GM12891 (cell line): ENCODE data around the gene RTP3.
"Not testable (repeated sequence)": the region's sequence is repeated elsewhere in the genome, so short reads cannot be mapped to it uniquely, and the experiment has no call there.

Experiments
- DNase-seq: peaks from one replicate; pipeline ENCODE4 v3.0.0; 2011; ENCODE audit warnings: low spot score; ENCODE audit not compliant: insufficient read length
- FAIRE-seq: peaks from 2 replicates; lab custom pipeline; 2011; peaks lifted over from hg19 to GRCh38; lab: Jason Lieb, UNC
- PAX5 ChIP-seq: IDR thresholded peaks from 2 replicates; pipeline ENCODE4 v1.6.1; 2011; ENCODE audit warnings: low read length, moderate library complexity, mild to moderate bottlenecking; ENCODE audit not compliant: insufficient read depth, severe bottlenecking
- POLR2A ChIP-seq: IDR thresholded peaks from 2 replicates; pipeline ENCODE4 v1.6.1; 2011; ENCODE audit warnings: low read depth, low read length, control low read depth
- POLR2AphosphoS5 ChIP-seq: IDR thresholded peaks from 2 replicates; pipeline ENCODE4 v1.6.1; 2011; ENCODE audit warnings: low read depth, low read length, control low read depth
- POU2F2 ChIP-seq: IDR thresholded peaks from 2 replicates; pipeline ENCODE4 v1.6.1; 2011; ENCODE audit warnings: low read depth, mild to moderate bottlenecking, control low read depth, low read length, moderate library complexity
- SPI1 ChIP-seq: IDR thresholded peaks from 2 replicates; pipeline ENCODE4 v1.6.1; 2011; ENCODE audit warnings: low read depth, low read length, control low read depth
- TAF1 ChIP-seq: IDR thresholded peaks from 2 replicates; pipeline ENCODE4 v1.6.1; 2011; ENCODE audit warnings: low read depth, low read length, control low read depth

The RTP3 gene

DNA sequence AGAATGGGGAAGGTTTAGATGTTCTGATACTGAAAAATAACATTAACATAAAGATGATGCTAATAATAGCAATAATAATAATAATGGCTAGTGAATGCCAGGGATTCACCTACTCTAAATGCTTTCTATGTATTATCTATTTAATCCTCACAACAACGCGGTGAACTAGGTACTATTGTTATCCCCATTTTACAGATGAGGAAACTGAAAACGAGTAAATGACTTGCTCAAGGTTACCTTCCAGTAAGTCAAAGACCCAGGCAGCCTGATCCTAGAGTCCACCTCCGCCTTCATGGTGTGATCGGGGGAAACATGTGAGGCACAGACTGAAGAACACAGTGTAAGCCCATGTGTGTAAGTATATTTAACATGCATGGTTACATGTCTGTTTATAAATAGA is 38.0 kb downstream of the RTP3 start:
- FAIRE-seq (peak; percentile 62), DNase-seq (no peak)
- TF ChIP-seq PAX5 (no peak), TAF1 (no peak), POU2F2 (no peak), POLR2A (no peak), SPI1 (no peak), POLR2AphosphoS5 (no peak)

- TF ChIP-seq TAF1 (no peak), POLR2AphosphoS5 (no peak), POLR2A (no peak), SPI1 (no peak)
- DNase-seq (no peak), FAIRE-seq (no peak)
These were observed 39.0 kb downstream of the RTP3 start for GRCh38 chr3:46536758-46537157.

DNA sequence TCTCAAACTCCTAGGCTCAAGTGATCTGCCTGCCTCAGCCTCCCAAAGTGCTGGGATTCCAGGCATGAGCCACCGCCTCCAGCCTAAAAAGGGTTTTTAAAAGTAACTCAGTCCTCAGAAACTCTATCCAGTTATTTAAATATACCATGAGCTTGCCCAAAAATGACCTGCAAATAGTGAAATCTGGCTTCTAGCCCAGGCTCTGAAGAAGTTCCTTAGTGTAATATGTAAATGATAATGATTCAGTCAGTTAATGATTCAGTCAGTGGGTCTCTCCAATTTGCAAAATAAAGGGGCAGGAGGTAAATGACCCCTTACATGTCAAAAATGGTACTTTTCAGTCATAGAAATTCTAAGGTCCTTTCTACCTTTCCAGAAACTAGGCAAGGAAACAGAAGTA is 39.5 kb downstream of the RTP3 start:
- no peak for TF ChIP-seq PAX5
- no peak for TF ChIP-seq POU2F2
- FAIRE-seq (no peak), DNase-seq (no peak)

GRCh38 chr3:46537779-46538178 is 40.0 kb downstream of the RTP3 start:
- no peak for DNase-seq
- peak; percentile 76 for FAIRE-seq
- TF ChIP-seq POLR2A (no peak), TAF1 (no peak), POU2F2 (peak; percentile 38; the same call in 1 of the 2 replicates), POLR2AphosphoS5 (no peak)

- not testable (repeated sequence) for FAIRE-seq, DNase-seq
These were observed 40.6 kb downstream of the RTP3 start for GRCh38 chr3:46538425-46538802.

- peak; percentile 31 for DNase-seq
- peak; percentile 92 for FAIRE-seq
- TF ChIP-seq SPI1: peak; percentile 99
- peak; percentile 96 for TF ChIP-seq PAX5
- no peak for TF ChIP-seq POLR2A
These were observed 41.1 kb downstream of the RTP3 start for GRCh38 chr3:46538803-46539442.

DNA sequence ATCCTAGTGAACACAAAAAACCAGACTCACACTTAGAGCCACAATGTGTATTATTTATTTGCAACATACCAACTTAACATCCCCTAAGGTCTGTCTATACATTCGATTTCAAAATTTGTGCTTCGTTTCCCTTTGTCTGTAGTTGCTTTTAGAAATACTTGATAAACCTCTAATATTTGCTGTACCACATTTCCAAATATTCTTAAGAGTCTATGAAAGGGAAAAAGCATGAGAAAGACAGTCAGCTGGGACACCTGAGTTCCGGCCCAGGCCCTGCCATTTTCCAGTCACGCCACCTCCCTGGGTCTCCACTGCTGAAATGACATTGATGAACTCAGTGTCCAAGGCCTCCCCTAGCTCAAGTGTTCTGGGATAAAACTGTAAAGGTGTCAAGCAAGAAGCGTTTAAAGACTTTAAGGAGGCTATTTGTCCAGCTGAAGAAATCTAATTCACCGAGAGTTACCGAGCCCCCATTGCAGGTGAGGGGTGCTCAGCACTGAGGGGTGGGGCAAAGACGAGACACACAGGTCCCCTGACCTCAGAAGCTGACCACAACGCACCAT is 41.7 kb downstream of the RTP3 start:
- TF ChIP-seq POLR2AphosphoS5: no peak
- TF ChIP-seq SPI1: no peak
- no peak for TF ChIP-seq TAF1
- FAIRE-seq: peak; percentile 77
- DNase-seq: no peak

GRCh38 chr3:46540550-46540949 is 42.8 kb downstream of the RTP3 start:
- no peak for FAIRE-seq

GRCh38 chr3:46541835-46542234 is 44.1 kb downstream of the RTP3 start:
- TF ChIP-seq SPI1 (0 out of 2 replicates have a peak, but pooled peaks have one; percentile 28), POLR2AphosphoS5 (no peak), POU2F2 (no peak), TAF1 (no peak), PAX5 (no peak), POLR2A (no peak)
- FAIRE-seq (peak; percentile 78), DNase-seq (no peak)

More at GRCh38 chr3:46540550-46540949, 42.8 kb downstream of the RTP3 start:
- DNase-seq: no peak
- TF ChIP-seq POLR2AphosphoS5: no peak
- no peak for TF ChIP-seq POU2F2
- no peak for TF ChIP-seq TAF1
- TF ChIP-seq POLR2A: no peak
- TF ChIP-seq PAX5: no peak
- no peak for TF ChIP-seq SPI1

DNA sequence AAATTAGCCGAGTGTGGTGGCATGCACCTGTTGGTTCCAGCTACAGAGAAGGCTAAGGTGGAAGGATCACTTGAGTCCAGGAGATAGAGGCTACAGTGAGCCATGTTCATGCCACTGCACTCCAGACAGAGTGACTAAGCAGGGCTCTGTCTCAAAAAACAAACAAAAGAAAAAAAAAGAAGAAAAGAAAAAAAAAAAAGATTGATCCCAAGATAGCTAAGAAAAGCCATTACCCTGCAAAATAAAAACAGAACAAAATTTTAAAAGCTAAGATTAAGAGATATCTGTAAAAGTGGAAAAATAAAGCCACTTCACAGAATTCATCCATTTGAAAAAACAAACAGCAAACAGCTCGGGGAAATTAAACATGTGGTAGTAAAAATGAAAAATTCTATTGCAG is 44.6 kb downstream of the RTP3 start:
- TF ChIP-seq TAF1 (no peak), POLR2A (no peak), SPI1 (no peak), POU2F2 (no peak), PAX5 (no peak), POLR2AphosphoS5 (no peak)
- DNase-seq (no peak), FAIRE-seq (no peak)
